GM12872 (cell line): ENCODE measurements around the gene KCNK10.

ENCODE experiments used
- CTCF ChIP-seq: IDR thresholded peaks from 3 replicates; pipeline ENCODE4 v1.5.1; 2011; ENCODE audit warnings: low read depth, mild to moderate bottlenecking, low read length, moderate library complexity; ENCODE audit not compliant: insufficient read depth

KCNK10 gene

GRCh38 chr14:88252498-88252897 lies 70.6 kb downstream of the KCNK10 start:
- TF ChIP-seq CTCF: no peak

- no peak for TF ChIP-seq CTCF
These were observed 71.4 kb downstream of the KCNK10 start for GRCh38 chr14:88251650-88252049.

GRCh38 chr14:88249266-88249665 lies 73.8 kb downstream of the KCNK10 start:
- no peak for TF ChIP-seq CTCF

GRCh38 chr14:88248606-88249005 lies 74.5 kb downstream of the KCNK10 start:
- TF ChIP-seq CTCF: no peak

GRCh38 chr14:88247228-88247627 lies 75.8 kb downstream of the KCNK10 start:
- TF ChIP-seq CTCF: no peak

GRCh38 chr14:88245321-88245720 lies 77.7 kb downstream of the KCNK10 start:
- TF ChIP-seq CTCF: no peak

GRCh38 chr14:88243946-88244345 lies 79.1 kb downstream of the KCNK10 start:
- no peak for TF ChIP-seq CTCF

- no peak for TF ChIP-seq CTCF
These were observed 80.6 kb downstream of the KCNK10 start for GRCh38 chr14:88242446-88242845.
